Endothelial cell (in vitro differentiated cells): ENCODE data around the gene DNAH5. TPM values are rescaled to one million over a fixed set of nuclear protein-coding genes. Genes with fewer than 3 reads are reported as not detected.

Experiments used
- DNase-seq: peaks from one replicate; pipeline ENCODE4 v3.0.0; 2021; ENCODE audit warnings: low spot score
- H3K27ac Mint-ChIP-seq: one replicate; pipeline ENCODE4 v1.8.0; 2021; ENCODE audit warnings: mixed read lengths, inconsistent platforms; ENCODE audit not compliant: unreplicated experiment
- H3K27me3 Mint-ChIP-seq: one replicate; pipeline ENCODE4 v1.8.0; 2021; ENCODE audit warnings: mild to moderate bottlenecking, moderate library complexity, mixed read lengths, inconsistent platforms; ENCODE audit not compliant: unreplicated experiment
- H3K36me3 Mint-ChIP-seq: one replicate; pipeline ENCODE4 v1.8.0; 2021; ENCODE audit warnings: mild to moderate bottlenecking, low read depth, mixed read lengths, inconsistent platforms; ENCODE audit not compliant: unreplicated experiment
- H3K4me1 Mint-ChIP-seq: one replicate; pipeline ENCODE4 v1.8.0; 2021; ENCODE audit warnings: mild to moderate bottlenecking, mixed read lengths, inconsistent platforms; ENCODE audit not compliant: unreplicated experiment
- H3K4me3 Mint-ChIP-seq: one replicate; pipeline ENCODE4 v1.8.0; 2021; ENCODE audit warnings: mild to moderate bottlenecking, mixed read lengths, inconsistent platforms; ENCODE audit not compliant: unreplicated experiment
- H3K9me3 Mint-ChIP-seq: one replicate; pipeline ENCODE4 v1.8.0; 2021; ENCODE audit warnings: mixed read lengths, inconsistent platforms; ENCODE audit not compliant: unreplicated experiment
- total RNA-seq: library from RNA; stranded (reverse); fragmentation: NEBNext Ultra II Directional; extraction: Animal tissue kit (Norgen Biotek cat#: 25700); gene quantifications from one replicate; pipeline ENCODE4 v1.2.1, GENCODE V29; 2021; ENCODE audit not compliant: unreplicated experiment
- TF ChIP-seq, protein P1 (sequence below): fragments of 200-600 bp; sonication (generic); IDR thresholded peaks from one replicate; pipeline ENCODE4 v1.5.0; 2021; ENCODE audit warnings: antibody characterized with exemption; ENCODE audit not compliant: unreplicated experiment

Gene DNAH5
- total RNA-seq, 1 donor from 2014 or later: 0.80 TPM

DNA sequence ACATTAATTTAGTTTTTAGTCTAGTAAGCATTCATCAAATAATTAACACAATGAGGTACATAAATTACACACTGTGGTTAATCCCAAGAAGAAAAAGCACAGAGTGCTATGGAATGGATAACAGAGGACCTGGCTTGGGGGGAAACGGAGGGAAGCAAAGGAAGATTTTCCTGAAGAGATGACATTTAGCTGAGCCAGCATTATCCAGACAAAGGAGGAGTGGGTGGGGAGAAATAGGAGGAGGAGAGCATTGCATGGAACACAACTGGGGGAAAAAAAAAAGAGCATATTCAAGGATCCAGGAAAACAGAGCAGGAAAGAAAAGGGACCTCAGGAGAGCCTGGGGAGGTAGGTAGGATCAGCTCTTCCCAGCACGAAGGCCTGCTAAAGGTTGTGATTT is 170.8 kb downstream of the DNAH5 start:
- Mint-ChIP-seq H3K9me3 (no peaks in the 10 kb centered on the region), H3K27me3 (no peaks in the 10 kb centered on the region), H3K4me3 (no peak overlapping the region), H3K27ac (no peak overlapping the region), H3K4me1 (no peaks in the 10 kb centered on the region), H3K36me3 (no peaks in the 10 kb centered on the region)
- DNase-seq: no peak
- TF ChIP-seq, protein P1, sequence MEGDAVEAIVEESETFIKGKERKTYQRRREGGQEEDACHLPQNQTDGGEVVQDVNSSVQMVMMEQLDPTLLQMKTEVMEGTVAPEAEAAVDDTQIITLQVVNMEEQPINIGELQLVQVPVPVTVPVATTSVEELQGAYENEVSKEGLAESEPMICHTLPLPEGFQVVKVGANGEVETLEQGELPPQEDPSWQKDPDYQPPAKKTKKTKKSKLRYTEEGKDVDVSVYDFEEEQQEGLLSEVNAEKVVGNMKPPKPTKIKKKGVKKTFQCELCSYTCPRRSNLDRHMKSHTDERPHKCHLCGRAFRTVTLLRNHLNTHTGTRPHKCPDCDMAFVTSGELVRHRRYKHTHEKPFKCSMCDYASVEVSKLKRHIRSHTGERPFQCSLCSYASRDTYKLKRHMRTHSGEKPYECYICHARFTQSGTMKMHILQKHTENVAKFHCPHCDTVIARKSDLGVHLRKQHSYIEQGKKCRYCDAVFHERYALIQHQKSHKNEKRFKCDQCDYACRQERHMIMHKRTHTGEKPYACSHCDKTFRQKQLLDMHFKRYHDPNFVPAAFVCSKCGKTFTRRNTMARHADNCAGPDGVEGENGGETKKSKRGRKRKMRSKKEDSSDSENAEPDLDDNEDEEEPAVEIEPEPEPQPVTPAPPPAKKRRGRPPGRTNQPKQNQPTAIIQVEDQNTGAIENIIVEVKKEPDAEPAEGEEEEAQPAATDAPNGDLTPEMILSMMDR: no peak

DNA sequence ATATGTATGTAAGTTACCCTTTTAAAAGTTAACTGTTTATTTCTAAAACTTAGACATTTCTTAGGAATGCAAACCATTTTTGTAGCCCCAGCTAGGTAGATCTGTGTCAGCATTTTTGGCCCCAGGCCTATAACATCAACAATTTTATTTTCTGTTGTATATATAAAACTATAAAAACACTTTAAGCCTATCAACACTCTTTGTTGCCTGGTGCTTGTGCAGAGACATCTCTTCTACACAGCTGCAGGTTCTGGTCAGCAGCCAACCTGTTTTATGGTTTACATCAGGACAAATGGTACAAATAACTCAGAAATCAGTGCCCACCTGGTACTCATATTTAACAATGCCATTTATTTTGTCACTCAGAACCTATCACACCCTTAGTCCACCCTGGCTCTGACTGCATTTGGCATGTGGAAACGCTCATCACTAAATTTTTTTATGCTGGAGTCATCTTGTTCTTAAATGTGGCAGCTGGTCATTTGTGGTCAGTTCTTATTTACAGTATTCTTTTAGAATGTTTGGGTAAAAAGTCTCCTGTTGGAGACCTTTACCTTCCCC is 173.4 kb downstream of the DNAH5 start:
- Mint-ChIP-seq H3K36me3 (no peaks in the 10 kb centered on the region), H3K9me3 (no peaks in the 10 kb centered on the region), H3K27ac (no peak overlapping the region), H3K4me3 (no peak overlapping the region), H3K4me1 (no peaks in the 10 kb centered on the region), H3K27me3 (no peaks in the 10 kb centered on the region)
- TF ChIP-seq, protein P1: no peak
- DNase-seq: no peak

DNA sequence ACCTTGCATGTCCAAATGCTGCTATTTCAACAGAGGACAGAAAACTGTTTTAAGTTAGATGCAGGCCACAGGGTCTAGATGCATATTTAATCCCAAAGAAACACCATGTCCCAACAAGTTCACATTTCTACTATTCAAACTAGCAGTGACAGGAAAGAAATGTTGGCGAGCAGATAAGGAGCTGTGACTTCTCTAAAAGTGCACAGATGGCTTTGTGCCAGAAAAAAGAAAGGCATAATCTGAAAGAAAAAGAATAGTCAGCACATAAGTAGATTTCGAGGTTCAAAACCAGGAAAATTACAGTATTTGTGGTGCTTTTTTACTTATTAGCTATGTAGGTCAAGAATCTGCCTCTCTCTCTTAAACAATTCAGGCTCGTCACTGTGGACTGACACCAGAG is 178.3 kb downstream of the DNAH5 start:
- no peak for DNase-seq
- H3K9me3 Mint-ChIP-seq: no peaks in the 10 kb centered on the region
- H3K4me3 Mint-ChIP-seq: no peak overlapping the region
- TF ChIP-seq, protein P1: no peak
- H3K4me1 Mint-ChIP-seq: no peaks in the 10 kb centered on the region
- H3K27ac Mint-ChIP-seq: no peak overlapping the region
- no peaks in the 10 kb centered on the region for H3K36me3 Mint-ChIP-seq
- no peaks in the 10 kb centered on the region for H3K27me3 Mint-ChIP-seq

DNA sequence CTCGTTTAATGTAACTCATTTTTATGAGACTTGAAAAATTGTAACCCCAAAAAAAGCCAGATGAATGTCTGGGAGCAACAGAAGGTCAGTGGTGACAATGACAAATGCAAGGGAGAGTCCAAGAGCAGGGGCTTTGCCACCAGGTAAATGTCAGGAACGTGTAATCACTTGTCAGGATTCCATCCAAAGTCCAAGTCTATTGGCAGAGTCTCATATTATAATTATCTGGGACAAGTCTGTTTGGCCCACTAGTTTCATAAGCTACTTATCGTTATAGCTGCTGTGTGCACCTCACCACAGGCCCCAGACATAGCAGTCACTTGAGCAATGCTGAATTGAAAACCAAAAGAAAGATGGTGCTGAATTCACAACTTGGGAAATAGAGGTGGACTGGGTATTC is 180.8 kb downstream of the DNAH5 start:
- no peaks in the 10 kb centered on the region for H3K27me3 Mint-ChIP-seq
- no peaks in the 10 kb centered on the region for H3K36me3 Mint-ChIP-seq
- H3K4me1 Mint-ChIP-seq: no peaks in the 10 kb centered on the region

DNA sequence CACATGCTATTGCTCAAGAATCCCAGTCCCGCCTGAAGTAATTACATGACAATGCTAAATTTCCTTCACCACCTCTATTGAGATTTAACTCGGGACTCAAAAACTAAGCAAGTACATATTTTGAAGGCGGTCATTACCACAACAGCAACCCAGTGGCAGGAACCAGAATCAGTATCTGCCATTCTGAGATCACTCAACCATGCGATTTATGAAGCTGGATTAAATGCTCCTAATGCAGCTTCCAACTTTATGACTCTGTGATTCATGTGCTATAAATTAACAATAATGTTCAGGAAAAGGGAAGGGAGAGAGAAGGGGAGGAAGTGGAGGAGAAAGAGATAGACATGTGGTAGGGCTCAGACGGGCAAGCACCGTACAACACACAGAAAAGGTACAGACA is 194.7 kb downstream of the DNAH5 start:
- TF ChIP-seq, protein P1: no peak
- Mint-ChIP-seq H3K27ac (no peak overlapping the region), H3K27me3 (no peaks in the 10 kb centered on the region), H3K9me3 (no peaks in the 10 kb centered on the region), H3K4me1 (peaks cover 6% of the 10 kb centered on the region), H3K4me3 (no peak overlapping the region), H3K36me3 (no peaks in the 10 kb centered on the region)
- no peak for DNase-seq

More for the DNA sequence above, 180.8 kb downstream of the DNAH5 start:
- Mint-ChIP-seq H3K4me3 (no peak overlapping the region), H3K27ac (no peak overlapping the region), H3K9me3 (no peaks in the 10 kb centered on the region)
- no peak for DNase-seq
- TF ChIP-seq, protein P1: no peak
